ENCODE measurements around the gene CHCHD2.

- TF ChIP-seq CTCF (IDR thresholded peaks at IDR 0.05), result no peak
- no peak for TF ChIP-seq POLR2A (IDR thresholded peaks at IDR 0.05)
Observed at GRCh38 chr7:56081626-56082340, 24.5 kb downstream of the CHCHD2 start.

All from esophagus squamous epithelium (tissue), 4 donors.